Astrocyte (in vitro differentiated cells and primary cell): ENCODE results near the gene MPC2.

ENCODE experiments used
- CTCF ChIP-seq: IDR thresholded peaks from 2 replicates; pipeline ENCODE4 v1.5.1; 2011; ENCODE audit warnings: low read depth, mild to moderate bottlenecking, inconsistent platforms, low read length, moderate library complexity; ENCODE audit not compliant: insufficient read depth
- EZH2 ChIP-seq: IDR thresholded peaks from 2 replicates; pipeline ENCODE4 v1.6.1; 2012; ENCODE audit warnings: mild to moderate bottlenecking, low read length, inconsistent platforms; ENCODE audit not compliant: insufficient read depth

- no peak for TF ChIP-seq CTCF
- TF ChIP-seq EZH2, result no peak
Measured at GRCh38 chr1:167927046-167927754, 9.7 kb downstream of the MPC2 start.
